Measurements from ENCODE around the gene TMEM131L.
"Not testable (repeated sequence)": the region's sequence is repeated elsewhere in the genome, so short reads cannot be mapped to it uniquely, and the experiment has no call there.

The TMEM131L gene

DNA sequence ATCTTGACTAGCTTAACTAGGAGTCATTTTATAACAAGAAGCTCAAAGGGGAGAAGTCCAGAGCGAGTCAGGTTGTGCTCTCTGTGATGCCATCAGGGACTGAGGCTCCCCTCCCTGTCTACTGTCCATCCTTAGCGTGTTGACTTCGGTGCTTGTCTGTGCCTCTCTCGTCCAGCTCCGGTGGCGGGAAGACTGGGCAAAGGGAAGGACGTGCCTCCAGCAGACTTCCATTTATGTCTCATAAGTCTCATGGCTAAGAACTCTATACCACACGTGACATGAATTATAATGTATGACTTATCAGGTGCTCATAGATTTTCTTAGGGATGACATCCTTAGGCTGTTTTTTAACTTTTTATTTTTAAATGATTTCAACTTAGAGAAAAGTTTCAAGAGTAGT, 125.3 kb downstream of the TMEM131L start:
- no peak for DNase-seq

DNA sequence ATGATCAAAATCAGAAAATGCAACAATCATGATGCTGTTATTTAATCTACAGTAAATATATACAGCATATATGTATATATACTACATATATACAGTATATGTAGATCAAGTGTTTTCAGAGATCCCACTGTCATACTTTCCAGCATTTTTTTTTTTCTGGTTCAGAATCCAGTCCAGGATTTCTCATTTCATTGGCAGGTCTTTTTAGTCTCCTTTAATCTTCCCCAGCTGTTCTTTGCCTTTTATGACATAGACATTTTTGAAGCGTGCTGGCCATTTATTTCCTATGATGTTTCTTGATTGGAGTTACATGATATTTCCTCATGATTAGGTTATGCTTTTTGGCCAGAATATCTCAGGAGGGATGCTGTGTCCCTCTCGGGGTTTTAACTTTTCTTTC, 125.9 kb downstream of the TMEM131L start:
- no peak for DNase-seq

DNA sequence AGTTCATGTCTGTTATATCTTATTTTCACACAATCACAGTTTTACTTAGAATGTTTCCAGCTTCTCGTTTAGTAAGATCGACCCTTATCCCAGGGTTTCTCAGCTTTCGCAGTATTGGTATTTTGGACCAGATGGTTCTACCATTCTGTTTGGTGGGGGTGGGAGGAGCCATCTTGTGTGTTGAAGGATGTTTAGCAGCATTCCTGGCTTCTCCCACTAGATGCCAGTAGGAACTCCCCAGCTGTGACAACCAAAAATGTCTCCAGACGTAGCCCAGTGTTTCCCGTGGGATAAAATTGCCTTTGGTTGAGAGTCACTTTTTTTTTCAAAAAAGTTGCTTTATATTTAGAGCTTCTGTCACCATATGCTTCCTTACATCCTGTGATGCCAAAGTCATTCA, 127.0 kb downstream of the TMEM131L start:
- no peak for DNase-seq

DNA sequence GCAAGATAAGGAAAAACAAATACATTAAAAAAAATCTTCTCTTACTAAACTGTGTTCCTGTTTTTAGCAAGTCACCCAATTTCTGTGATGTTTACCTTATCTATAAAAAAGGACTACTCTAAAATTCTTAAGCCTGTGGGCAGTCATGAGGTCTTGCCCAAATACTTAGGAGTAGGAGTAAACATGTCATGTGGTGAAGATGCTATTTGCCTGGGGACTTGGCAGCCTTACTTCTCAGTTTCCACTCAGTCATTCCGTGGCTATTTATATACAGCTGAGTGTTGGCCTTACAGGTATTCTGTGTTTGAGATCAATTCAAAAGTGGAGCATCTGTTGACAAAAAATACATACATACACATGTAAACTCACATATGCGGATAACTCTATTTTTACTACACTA, 128.1 kb downstream of the TMEM131L start:
- DNase-seq = no peak

DNA sequence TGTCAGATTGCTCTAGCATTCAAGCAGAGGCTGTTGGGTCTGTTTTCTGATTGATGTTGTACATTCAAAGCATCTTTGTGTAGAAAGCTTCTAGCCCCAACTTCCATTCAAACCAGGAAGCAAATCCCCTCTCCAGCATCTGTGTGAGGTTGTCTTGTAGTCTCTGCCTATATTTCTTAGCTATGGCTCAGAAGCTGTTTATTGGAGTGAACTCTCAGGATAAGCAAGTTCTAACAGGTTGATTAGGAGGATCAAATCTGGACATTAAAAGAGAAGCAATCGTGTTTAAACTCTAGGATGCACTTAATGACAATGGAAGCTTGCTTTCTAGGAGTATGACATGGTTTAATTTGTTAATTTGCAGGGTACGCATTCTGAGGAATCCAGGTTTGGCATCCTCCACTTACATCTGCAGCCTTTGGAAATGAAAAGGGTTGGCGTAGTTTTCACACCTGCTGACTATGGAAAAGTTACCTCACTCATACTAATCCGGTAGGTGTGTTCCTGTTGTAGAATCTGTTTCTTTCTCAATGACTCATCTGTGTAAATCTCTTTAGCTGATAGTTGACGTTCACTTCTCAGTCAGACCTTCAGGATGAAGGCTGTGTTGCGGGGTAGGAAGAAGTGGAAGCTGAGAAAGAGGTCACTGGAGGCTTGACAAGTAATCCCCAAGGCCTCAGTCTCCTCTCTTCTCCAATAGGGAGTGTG, 129.9 kb downstream of the TMEM131L start:
- no peak for DNase-seq

DNA sequence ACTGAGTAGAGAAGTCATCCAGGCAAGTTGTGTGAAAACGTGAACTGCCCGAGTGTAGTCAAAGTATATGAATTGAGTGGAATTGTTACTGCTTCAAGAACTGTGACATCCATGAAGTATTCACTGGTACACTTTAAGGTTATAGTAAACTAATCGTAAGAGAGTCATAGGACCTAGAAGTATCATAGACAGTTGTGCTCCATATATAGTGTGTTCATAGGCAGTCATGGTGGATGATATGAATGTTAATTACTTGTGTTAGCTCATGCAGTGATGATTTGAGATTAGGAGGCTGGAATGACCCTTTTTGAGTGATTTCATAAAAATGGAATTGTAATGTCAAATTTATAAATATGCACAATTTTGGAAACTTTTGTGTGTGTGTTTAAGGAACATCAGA, 136.6 kb downstream of the TMEM131L start:
- DNase-seq = no peak

DNA sequence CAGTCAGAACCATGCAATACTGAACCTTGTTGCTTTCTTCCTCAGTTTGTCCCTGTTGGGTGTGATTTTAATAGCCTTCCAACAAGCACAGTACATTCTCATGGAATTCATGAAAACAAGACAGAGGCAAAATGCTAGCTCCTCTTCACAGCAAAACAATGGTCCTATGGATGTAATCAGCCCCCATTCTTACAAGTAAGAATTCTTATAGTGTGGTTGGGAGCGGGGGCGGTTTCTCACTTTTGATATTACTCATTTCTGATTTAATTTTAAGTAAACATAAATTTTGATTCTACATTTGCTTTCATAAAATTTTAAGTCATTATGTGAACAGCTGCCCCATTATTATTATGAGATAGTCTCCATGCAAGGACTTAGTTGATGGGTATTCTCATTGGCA, 137.1 kb downstream of the TMEM131L start:
- no peak for DNase-seq

DNA sequence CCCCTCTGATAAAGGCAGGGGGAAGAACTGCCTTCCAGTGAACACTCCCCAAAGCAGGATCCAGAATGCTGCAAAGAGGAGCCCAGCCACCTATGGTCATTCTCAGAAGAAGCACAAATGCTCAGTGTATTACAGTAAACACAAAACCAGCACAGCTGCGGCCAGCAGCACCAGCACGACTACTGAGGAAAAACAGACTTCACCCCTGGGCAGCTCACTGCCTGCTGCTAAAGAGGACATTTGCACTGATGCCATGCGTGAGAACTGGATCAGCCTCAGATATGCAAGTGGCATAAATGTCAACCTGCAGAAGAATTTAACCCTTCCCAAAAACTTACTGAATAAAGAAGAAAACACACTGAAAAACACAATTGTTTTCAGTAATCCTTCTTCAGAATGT, 137.7 kb downstream of the TMEM131L start:
- DNase-seq = no peak

DNA sequence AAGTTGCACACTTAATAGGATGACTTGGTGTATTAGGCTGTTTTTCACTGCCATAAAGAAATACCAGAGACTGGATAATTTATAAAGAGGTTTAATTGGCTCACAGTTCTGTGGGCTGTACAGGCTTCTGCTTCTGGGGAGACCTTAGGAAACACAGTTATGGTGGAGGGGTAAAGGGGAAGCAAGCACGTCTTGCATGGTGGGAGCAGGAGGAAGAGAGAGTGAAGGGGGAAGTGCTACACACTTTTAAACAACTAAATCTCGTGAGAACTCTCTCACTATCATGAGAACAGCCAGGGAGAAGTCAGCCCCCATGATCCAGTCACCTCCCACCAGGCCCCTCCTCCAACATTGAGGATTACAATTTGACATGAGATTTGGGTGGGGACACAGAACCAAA, 142.9 kb downstream of the TMEM131L start:
- not testable (repeated sequence) for DNase-seq

DNA sequence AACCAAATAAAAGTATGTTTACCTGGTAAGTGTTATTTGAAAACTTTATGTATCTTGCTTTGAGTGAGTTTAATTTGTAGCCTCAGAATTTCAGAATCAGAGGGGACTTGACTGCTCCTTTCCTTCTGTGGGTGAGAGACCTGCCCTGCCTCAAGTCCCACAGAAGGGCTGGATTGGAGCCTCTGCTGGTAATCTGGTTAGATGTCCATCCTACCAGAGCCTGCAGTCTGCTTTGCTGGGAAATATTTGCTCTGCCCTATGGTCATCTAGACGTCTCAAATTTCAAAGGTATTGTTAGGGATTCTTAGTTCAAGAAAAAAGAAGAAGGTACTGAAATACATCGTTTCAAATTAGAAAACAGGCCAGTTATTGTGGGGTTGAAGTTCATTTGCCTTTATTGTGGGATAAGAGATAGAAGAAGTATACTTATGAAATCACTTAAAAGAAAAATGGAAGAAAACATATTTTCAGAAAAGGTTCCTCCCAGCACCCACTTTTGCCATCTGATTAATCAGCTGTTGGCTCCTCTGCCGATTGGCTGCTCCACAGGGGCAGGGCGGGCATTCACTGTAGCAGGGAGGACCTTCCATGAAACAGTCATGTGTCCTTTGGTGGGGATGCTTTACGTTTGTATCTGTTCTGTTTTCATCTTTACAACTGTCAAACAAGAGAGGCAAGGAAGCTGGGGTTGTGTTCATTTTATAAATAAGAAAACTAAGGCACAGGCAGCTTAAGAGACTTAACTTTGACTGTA, 144.6 kb downstream of the TMEM131L start:
- no peak for DNase-seq

DNA sequence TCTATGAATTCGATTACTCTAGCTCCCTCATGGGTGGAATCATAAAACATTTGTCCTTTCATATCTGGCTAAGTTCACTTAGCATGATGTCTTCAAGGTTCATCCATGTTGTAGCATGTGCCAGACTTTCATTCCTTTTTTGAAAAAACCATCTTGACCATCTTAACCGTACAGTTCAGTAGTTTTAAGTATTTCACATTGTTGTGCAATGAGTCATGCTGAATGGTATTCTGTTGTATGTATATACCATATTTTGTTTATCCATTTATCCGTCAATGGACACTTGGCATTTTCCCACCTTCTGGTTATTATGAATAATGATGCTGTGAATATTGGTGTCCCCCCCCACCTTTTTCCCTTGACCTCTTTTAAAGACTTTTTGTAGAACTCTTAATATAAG, 145.5 kb downstream of the TMEM131L start:
- DNase-seq = no peak

DNA sequence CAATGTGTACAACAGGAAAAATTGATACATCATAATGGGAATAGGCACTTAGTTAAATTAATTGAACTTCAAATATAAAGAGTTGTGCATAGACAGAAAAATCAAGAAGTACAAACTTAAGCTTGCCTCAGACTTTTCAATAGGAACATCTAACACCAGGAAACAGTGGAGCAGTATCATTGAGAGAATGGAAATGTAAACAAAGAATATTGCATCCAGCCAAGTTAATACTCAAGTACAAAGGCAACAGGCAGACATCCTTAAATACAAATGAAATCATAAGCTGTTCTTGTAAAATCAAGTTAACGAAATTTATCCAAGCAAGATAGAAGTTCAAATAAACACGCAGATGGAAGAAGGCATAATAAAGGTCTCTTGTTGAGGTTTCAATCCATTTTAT, 146.7 kb downstream of the TMEM131L start:
- DNase-seq = no peak

DNA sequence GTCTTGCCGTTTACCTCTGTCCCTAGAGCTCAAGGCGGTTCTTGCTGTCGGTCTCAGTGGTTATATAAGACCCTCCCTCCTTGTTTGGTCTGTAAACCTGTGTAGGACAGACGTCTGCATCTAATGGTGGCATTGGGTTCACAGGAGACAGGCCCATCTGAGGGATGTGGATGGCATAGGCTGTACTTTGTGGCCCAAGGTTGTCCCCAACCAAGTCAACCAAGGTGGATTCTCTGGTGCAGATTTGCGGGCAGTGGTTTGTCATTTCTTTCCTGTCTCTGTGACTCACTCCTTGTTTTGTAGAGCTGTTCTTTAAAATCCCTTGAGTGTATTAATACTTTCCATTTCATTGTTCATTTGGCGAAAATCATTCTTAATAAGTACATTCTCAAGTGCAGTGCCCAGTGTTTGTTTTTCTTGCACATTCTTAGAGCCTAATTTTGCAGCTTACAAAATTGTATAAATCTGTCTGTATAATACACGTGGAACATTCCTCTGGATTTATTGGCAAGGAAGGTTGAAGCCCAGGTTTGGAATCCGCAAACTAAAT, 149.9 kb downstream of the TMEM131L start:
- DNase-seq = no peak

DNA sequence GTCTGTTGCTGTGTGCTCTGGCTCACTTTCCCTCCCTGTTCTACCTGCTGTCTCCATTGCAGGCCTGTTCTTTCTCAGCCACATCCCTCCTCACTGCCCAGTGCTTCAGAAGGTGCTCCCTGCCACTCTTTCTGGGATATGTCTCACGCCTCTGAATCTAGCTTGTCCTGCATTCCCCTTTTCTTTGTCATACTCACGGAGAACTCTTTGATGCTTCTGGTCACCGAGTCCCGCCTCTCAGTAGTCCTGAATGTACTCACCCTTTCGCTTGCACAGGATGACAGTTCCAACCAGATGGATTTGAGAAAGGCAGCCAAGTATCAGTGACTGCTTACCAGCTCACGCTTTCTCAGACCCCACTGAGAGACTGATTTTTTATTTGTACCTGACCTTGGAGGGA, 152.7 kb downstream of the TMEM131L start:
- no peak for DNase-seq

DNA sequence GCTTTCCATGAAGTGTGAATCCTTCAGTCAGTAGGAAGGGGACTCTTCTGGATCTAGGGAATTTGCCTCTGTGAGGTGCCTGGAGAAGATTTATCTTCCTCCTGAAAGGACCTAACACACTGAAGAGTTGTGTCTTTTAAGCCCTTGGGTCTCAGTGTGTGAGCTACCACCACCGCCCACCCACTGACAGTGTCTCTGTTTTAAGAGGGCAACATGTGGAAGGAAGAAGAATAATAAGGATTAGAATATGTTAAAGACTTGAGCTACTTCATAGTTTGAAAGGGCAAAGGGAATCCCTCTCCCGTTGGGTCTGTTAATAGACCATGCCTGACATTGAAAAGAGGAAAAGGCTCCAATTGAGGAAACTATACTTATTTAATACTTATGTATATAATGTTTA, 153.7 kb downstream of the TMEM131L start:
- DNase-seq = no peak

DNA sequence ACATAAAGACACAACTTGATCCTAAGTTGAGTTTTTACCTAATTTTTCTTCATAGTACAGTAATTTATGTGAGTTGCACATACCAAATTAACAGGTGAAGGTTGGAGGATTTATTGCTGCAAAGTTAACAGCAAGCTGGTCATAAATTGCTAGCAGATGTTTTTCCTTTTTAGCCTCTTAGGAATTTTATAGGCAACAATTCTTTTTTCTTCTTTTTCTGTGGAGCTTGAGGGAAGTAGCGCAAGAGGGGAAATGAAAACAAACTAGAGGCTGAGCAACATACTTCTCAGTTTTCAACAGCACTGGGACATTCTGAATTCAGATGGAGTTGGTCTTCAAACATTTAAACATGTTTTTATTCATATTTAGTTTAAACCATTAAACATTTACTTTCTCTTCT, 154.2 kb downstream of the TMEM131L start:
- no peak for DNase-seq

DNA sequence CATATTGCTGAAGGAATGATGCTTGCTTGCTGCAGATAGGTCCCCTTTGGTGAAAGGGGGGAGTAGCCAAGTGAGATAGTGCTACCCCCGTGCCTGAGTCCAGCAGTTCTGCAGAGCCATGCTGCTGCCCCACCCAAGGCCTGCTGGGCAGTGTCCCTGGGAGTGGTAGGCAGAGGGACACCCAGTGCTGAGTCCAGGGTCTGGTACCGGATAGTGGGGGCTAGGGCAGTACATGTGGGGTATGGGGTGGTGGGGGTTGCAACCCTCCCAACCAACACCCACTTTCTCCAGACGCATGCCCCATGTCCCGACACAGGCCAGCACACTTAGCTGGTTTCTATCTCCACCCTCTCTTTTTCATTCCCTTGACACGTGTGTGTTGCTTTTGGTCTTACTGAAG, 155.9 kb downstream of the TMEM131L start:
- DNase-seq = no peak

DNA sequence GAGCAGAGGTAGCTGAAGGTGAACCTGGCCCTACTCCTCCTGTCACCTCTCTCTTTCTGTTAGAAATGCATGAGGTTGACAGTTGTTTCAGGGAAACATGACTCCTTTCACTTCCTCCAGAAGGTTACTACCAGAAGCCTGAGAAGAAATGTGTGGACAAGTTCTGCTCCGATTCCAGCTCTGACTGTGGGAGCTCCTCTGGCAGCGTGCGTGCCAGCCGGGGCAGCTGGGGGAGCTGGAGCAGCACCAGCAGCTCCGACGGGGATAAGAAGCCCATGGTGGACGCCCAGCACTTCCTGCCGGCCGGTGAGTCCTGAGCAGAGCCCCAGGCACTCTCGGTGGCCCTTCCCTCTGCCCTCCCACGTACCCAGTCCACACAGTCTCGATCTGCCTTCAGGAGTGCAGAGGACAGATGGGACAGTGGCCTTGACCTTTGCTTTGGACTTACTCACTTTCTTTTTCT, 156.6 kb downstream of the TMEM131L start:
- no peak for DNase-seq

DNA sequence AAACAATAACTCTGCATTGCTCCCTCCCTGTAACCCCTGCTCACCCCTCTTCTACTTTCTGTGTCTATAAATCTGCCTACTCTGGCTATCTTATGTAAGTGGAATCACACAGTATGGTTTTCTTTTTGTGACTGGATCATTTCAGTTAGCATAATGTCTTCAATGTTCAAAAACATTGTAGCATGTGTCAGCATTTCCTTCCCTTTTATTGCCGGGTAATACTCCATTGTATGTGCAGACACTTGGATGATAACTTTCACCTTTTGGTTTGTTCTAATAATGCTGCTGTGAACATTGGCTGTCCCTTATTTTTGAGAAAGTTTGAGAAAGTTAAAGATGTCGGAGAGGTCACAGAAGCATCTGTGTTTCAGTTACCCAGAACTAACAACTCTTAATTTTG, 157.3 kb downstream of the TMEM131L start:
- no peak for DNase-seq

DNA sequence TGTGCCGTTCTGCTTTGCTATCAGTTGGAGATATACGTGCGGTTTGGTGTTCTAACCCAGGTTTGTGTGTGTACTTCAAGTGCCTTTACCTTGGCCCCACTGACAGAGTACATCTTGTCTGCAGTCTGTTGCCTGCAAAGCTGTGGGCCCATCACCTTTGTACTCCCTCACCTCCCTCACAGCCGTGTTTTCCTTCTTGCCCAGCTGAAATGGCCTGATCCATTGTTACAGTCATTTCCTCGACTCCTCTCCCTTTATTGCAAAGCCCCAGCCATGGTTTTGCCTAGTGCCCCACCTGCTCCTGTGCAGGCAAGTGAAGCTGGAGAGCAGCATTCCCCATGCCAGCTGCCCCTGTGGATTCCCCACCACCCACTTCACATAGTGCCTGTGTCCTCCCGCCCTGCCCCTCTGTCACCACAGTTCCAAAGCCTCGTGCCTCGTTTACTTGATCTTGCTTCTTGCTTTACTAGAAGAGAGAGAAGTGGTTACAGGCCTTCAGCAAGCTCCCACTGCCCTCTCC, 162.7 kb downstream of the TMEM131L start:
- no peak for DNase-seq

DNA sequence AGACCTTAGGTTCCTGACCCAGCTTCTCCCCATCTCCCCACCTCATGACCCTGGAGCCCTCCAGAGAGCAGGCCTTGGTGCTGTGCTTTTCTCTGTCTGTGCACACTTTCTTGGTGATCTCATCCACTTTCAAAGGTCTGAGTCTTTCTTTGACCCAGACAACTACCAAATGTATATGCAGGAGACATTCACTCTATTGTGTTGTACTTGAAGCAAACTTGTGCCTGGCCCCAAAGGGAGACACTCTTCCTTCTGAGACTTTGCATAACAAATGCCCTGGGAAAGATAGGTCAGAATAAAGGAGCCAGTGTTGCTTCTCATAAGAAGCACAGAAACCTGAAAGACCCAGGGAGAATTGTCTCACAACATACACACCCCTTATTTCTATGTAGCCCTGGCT, 163.6 kb downstream of the TMEM131L start:
- DNase-seq = no peak

DNA sequence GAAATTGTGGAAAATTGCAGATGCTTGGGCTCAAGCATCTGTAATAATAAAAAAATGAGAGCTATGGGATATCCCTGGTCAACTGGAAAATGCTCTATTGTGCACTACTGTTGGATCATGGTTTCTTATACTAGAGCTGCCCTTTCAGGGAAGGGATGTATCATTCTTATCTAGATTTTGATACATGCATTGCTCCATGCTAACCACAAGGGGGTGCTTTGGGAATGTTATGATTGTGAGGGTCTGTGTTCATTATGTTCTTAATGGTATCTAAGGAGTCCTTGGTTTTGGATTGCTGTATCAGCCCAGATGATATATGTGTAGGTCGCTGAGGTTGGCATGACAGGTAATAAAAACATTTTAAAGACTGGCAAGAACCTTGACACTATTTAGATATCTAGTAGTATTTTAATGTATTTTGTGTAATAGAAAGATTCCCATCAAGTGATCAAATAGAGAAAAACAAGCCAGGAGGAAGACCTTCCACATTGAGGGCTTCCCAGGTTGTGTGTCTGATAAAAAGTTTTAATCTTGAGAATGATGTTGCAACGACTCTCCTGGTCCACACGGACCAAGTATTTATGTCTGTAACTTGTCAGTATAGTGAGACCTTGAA, 168.7 kb downstream of the TMEM131L start:
- peak; percentile 7 for DNase-seq

DNA sequence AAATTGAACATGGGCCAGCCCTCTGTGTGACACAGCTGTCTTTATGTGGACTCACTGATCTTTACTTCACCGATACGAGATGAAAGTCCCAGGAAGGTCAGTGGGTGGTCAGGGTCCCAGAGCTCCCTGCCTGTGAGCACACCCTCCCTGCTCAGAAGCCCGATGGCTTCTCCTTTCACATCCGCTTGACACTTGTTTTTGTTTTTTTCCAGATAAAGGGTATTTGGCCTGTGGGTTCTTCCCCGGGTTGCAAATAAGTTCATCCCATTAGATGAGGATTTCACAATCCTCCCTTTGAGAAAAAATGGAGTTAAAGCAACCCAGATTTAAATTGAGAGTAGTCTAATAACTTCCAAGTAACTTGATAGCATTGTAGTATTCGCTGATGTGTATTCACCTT, 169.7 kb downstream of the TMEM131L start:
- no peak for DNase-seq

DNA sequence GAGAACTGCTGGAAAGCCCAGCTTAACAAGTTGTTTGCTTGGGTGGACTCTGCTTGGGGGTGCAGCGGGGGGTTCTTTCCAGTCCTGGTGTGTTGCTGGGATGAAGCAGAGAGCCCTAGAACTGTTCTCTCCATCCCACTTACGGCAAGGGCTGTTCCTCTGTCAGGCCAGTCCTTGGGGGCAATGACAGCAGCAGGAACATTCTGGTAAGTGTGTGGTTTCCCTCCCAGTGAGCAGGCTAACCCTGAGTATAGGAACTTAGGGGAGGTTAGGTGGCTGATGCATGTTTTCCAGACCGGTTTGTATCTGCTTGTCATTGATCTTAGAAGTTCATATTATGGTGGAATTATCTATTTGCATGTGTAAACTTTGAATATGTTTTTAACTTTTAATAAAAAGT, 171.0 kb downstream of the TMEM131L start:
- DNase-seq = no peak
